Sigmoid colon (tissue), 4 donors: Measurements from ENCODE around the gene BRIP1.

ENCODE experiments used
- EP300 ChIP-seq, 4 donors: sonication (generic); formaldehyde crosslinking; IDR thresholded peaks; one replicate each; pipeline ENCODE4 v1.6.1; 2017; ENCODE audit warnings: antibody characterized with exemption in 4 of 4
- POLR2A ChIP-seq, 2 donors: fragments of 450-650 bp; IDR thresholded peaks; one replicate each; pipeline ENCODE4 v1.6.1; 2016; ENCODE audit warnings: antibody characterized with exemption in 2 of 2, mild to moderate bottlenecking in 2 of 2, moderate library complexity in 2 of 2
- POLR2AphosphoS5 ChIP-seq, 4 donors: sonication (generic); formaldehyde crosslinking; IDR thresholded peaks; one replicate each; pipeline ENCODE4 v1.6.1; 2017; ENCODE audit warnings: antibody characterized with exemption in 4 of 4
- TF ChIP-seq, protein P1 (sequence below), 4 experiments: fragments of 450-650 bp in 3 of 4; fragments of 200-600 bp in 1 of 4; IDR thresholded peaks; one replicate each; pipeline ENCODE4 v1.5.1; 2016 to 2019; ENCODE audit warnings: antibody characterized with exemption in 4 of 4, mild to moderate bottlenecking in 3 of 4, moderate library complexity in 2 of 4

DNA sequence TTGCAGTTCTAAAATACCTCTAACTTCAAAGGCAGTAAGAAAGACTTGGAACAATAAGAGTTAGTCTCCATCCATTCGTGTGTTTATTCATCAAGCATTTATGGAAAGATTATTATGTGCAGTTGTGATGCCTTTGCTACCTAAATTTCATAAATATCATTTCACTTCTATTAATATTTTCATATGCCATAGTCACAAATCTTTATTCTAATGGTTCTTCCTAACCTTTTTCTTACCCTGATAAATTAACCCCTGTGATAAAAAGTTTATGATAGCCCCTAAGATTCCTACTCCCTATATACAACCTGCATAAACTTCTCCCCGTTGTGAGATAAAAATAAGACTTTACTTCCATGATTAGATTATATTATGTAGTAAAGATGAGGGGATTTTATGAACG, 94.9 kb downstream of the BRIP1 start:
- TF ChIP-seq, protein P1, sequence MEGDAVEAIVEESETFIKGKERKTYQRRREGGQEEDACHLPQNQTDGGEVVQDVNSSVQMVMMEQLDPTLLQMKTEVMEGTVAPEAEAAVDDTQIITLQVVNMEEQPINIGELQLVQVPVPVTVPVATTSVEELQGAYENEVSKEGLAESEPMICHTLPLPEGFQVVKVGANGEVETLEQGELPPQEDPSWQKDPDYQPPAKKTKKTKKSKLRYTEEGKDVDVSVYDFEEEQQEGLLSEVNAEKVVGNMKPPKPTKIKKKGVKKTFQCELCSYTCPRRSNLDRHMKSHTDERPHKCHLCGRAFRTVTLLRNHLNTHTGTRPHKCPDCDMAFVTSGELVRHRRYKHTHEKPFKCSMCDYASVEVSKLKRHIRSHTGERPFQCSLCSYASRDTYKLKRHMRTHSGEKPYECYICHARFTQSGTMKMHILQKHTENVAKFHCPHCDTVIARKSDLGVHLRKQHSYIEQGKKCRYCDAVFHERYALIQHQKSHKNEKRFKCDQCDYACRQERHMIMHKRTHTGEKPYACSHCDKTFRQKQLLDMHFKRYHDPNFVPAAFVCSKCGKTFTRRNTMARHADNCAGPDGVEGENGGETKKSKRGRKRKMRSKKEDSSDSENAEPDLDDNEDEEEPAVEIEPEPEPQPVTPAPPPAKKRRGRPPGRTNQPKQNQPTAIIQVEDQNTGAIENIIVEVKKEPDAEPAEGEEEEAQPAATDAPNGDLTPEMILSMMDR (IDR thresholded peaks at IDR 0.05): no peak
- TF ChIP-seq POLR2A (IDR thresholded peaks at IDR 0.05): no peak
- no peak for TF ChIP-seq POLR2AphosphoS5 (IDR thresholded peaks at IDR 0.05)
- no peak for TF ChIP-seq EP300 (IDR thresholded peaks at IDR 0.05)
